GM21423 (cell line): ENCODE data around the gene NMBR.
A peak's percentile ranks its signal among the peaks of the same experiment; 100 is the strongest.
"Not testable (repeated sequence)": the region's sequence is repeated elsewhere in the genome, so short reads cannot be mapped to it uniquely, and the experiment has no call there.

ENCODE experiments used
- ATAC-seq: cut with Tn5 transposase; IDR thresholded peaks from one replicate; pipeline ENCODE4 v1.9.1; 2021; ENCODE audit warnings: mild to moderate bottlenecking, moderate library complexity; ENCODE audit not compliant: unreplicated experiment

NMBR gene

GRCh38 chr6:142155895-142156757, 9.2 kb upstream of the NMBR start:
- peak; percentile 72 for ATAC-seq

GRCh38 chr6:142155091-142155490, 8.2 kb upstream of the NMBR start:
- ATAC-seq, result no peak

- ATAC-seq, result no peak
Measured at GRCh38 chr6:142154336-142154735, 7.4 kb upstream of the NMBR start.

- no peak for ATAC-seq
Measured at GRCh38 chr6:142153196-142153595, 6.3 kb upstream of the NMBR start.

- ATAC-seq, result no peak
Measured at GRCh38 chr6:142152746-142153145, 5.8 kb upstream of the NMBR start.

- not testable (repeated sequence) for ATAC-seq
Measured at GRCh38 chr6:142141531-142141930, 5.4 kb downstream of the NMBR start.

- no peak for ATAC-seq
Measured at GRCh38 chr6:142138876-142139275, 8.0 kb downstream of the NMBR start.

GRCh38 chr6:142132625-142133024, 14.3 kb downstream of the NMBR start, which contains the start of gene GJE1:
Gene GJE1, plus strand, starts transcription at chr6:142132925. Its CDS starts 234 bp downstream, at chr6:142133159.
- no peak for ATAC-seq

GRCh38 chr6:142130814-142131213, 16.1 kb downstream of the NMBR start:
- no peak for ATAC-seq

GRCh38 chr6:142121342-142121741, 25.6 kb downstream of the NMBR start:
- no peak for ATAC-seq

- ATAC-seq, result no peak
Measured at GRCh38 chr6:142118925-142119324, 28.0 kb downstream of the NMBR start.

GRCh38 chr6:142118328-142118727, 28.6 kb downstream of the NMBR start:
- no peak for ATAC-seq

GRCh38 chr6:142117366-142117765, 29.6 kb downstream of the NMBR start:
- no peak for ATAC-seq

- ATAC-seq, result peak; percentile 60
Measured at GRCh38 chr6:142112451-142113061, 34.4 kb downstream of the NMBR start.

- ATAC-seq, result not testable (repeated sequence)
Measured at GRCh38 chr6:142110820-142111219, 36.1 kb downstream of the NMBR start.

- ATAC-seq, result not testable (repeated sequence)
Measured at GRCh38 chr6:142104820-142105219, 42.1 kb downstream of the NMBR start.

- no peak for ATAC-seq
Measured at GRCh38 chr6:142088858-142089216, 58.1 kb downstream of the NMBR start.

- ATAC-seq, result no peak
Measured at GRCh38 chr6:142087950-142088857, 58.7 kb downstream of the NMBR start.

- no peak for ATAC-seq
Measured at GRCh38 chr6:142079130-142079529, 67.8 kb downstream of the NMBR start.

GRCh38 chr6:142075516-142076101, 71.3 kb downstream of the NMBR start:
- no peak for ATAC-seq

- ATAC-seq, result no peak
Measured at GRCh38 chr6:142074516-142074915, 72.4 kb downstream of the NMBR start.
